B cell (primary cell): Measurements from ENCODE around the gene PBX1. TPM values are rescaled to one million over a fixed set of nuclear protein-coding genes. Genes with fewer than 3 reads are reported as not detected.

ENCODE experiments used
- ATAC-seq: fragments of 200-7000 bp; cut with Tn5 transposase; one replicate; pipeline ENCODE4 v1.10.0; 2021; ENCODE audit warnings: low read depth, mild to moderate bottlenecking, moderate number of reproducible peaks, moderate library complexity
- CTCF ChIA-PET: fragments of 350-600 bp; sonication (Branson Sonifier 250); formaldehyde crosslinking; loops from one replicate; lab custom pipeline; 2021; ENCODE audit warnings: antibody characterized with exemption, inconsistent platforms; lab: Charles Lee
- POLR2A ChIA-PET: fragments of 350-600 bp; sonication (Branson Sonifier 250); formaldehyde crosslinking; loops from one replicate; lab custom pipeline; 2021; ENCODE audit warnings: antibody characterized with exemption; lab: Charles Lee
- DNase-seq: peaks from one replicate; pipeline ENCODE4 v3.0.0; 2013
- H2AFZ ChIP-seq: 2 replicates; pipeline ENCODE4 v1.6.1; 2012; ENCODE audit warnings: mild to moderate bottlenecking, low read depth, low read length; ENCODE audit not compliant: insufficient read depth, poor library complexity, severe bottlenecking
- H3K27ac ChIP-seq, 2 donors: 1 replicate in 1 of 2; 2 replicates in 1 of 2; pipeline ENCODE4 v1.5.1; 2012 to 2013; ENCODE audit warnings: low read length in 2 of 2, mild to moderate bottlenecking in 2 of 2, moderate library complexity in 1 of 2
- H3K27me3 ChIP-seq, 4 experiments: fragments of 200-600 bp in 1 of 4; sonication (generic) in 1 of 4; replicated peaks in 1 of 4; 1 replicate in 2 of 4; 2 replicates in 2 of 4; pipeline versions ENCODE4 v1.6.1 to v1.7.0; 2013 to 2016; ENCODE audit warnings: low read length in 3 of 4, mild to moderate bottlenecking in 2 of 4, mixed read lengths in 1 of 4, moderate library complexity in 1 of 4; ENCODE audit not compliant: insufficient read depth in 4 of 4, control insufficient read depth in 3 of 4; ENCODE audit errors: control extremely low read depth in 1 of 4
- H3K36me3 ChIP-seq, 2 experiments: replicated peaks in 1 of 2; 1 replicate in 1 of 2; 2 replicates in 1 of 2; pipeline versions ENCODE4 v1.6.1 to v1.7.1; 2013; ENCODE audit warnings: low read length in 1 of 2; ENCODE audit not compliant: insufficient read depth in 2 of 2, control insufficient read depth in 1 of 2; ENCODE audit errors: control extremely low read depth in 1 of 2, extremely low read depth in 1 of 2
- H3K4me1 ChIP-seq, 2 donors: fragments of 200-600 bp in 1 of 2; sonication (generic) in 1 of 2; 1 replicate in 1 of 2; 2 replicates in 1 of 2; pipeline versions ENCODE4 v1.5.1 to v1.6.1; 2013 to 2017; ENCODE audit warnings: low read length in 2 of 2; ENCODE audit not compliant: control insufficient read depth in 2 of 2, insufficient read depth in 2 of 2
- H3K4me2 ChIP-seq: replicated peaks from 2 replicates; pipeline ENCODE3; 2012; ENCODE audit warnings: mild to moderate bottlenecking, low read depth, low read length; ENCODE audit not compliant: poor library complexity, severe bottlenecking
- H3K4me3 ChIP-seq, 5 experiments: fragments of 200-600 bp in 1 of 5; sonication (generic) in 1 of 5; 1 replicate in 3 of 5; 2 replicates in 2 of 5; pipeline versions ENCODE4 v1.5.1 to v1.7.0; 2011 to 2016; ENCODE audit warnings: low read length in 4 of 5, mild to moderate bottlenecking in 4 of 5, low read depth in 2 of 5, control low read depth in 1 of 5, moderate library complexity in 1 of 5; ENCODE audit not compliant: insufficient read depth in 1 of 5; ENCODE audit errors: control extremely low read depth in 1 of 5, extremely low read depth in 1 of 5
- H3K79me2 ChIP-seq: fragments of 200-600 bp; sonication (generic); one replicate; pipeline ENCODE4 v1.6.0; 2016; ENCODE audit warnings: low read length; ENCODE audit not compliant: control insufficient read depth, insufficient read depth
- H3K9ac ChIP-seq: fragments of 200-600 bp; sonication (generic); 2 replicates; pipeline ENCODE4 v1.6.1; 2017; ENCODE audit warnings: mild to moderate bottlenecking, low read length, moderate library complexity
- H3K9me3 ChIP-seq, 3 donors: one replicate each; pipeline versions ENCODE4 v1.6.1 to v1.7.1; 2013; ENCODE audit warnings: low read length in 2 of 3; ENCODE audit not compliant: control insufficient read depth in 2 of 3, insufficient read depth in 1 of 3; ENCODE audit errors: control extremely low read depth in 1 of 3
- H4K20me1 ChIP-seq: 2 replicates; pipeline ENCODE4 v1.6.0; 2012; ENCODE audit warnings: mild to moderate bottlenecking, low read length; ENCODE audit not compliant: insufficient read depth, control insufficient read depth, poor library complexity, severe bottlenecking
- H3K27ac Mint-ChIP-seq: one replicate; pipeline ENCODE4 v1.8.0; 2021; ENCODE audit warnings: mixed read lengths
- H3K27me3 Mint-ChIP-seq: one replicate; pipeline ENCODE4 v1.8.0; 2021; ENCODE audit warnings: mixed read lengths
- H3K4me1 Mint-ChIP-seq: one replicate; pipeline ENCODE4 v1.8.0; 2021; ENCODE audit warnings: mixed read lengths
- H3K4me3 Mint-ChIP-seq: one replicate; pipeline ENCODE4 v1.8.0; 2021; ENCODE audit warnings: mixed read lengths
- H3K9me3 Mint-ChIP-seq: one replicate; pipeline ENCODE4 v1.8.0; 2022; ENCODE audit warnings: mixed read lengths; ENCODE audit not compliant: insufficient read depth
- CTCF ChIP-seq: fragments of 200-600 bp; IDR thresholded peaks from one replicate; pipeline ENCODE4 v1.8.0; 2022; ENCODE audit warnings: antibody characterized with exemption, mild to moderate bottlenecking
- EZH2 ChIP-seq: IDR thresholded peaks from 2 replicates; pipeline ENCODE4 v1.6.1; 2012; ENCODE audit warnings: borderline replicate concordance, low read depth, mild to moderate bottlenecking, moderate library complexity, low read length; ENCODE audit not compliant: insufficient read depth, poor library complexity, severe bottlenecking
- WGBS: methylation state at CpG from one replicate; pipeline ENCODE4 v1.1.5; 2013; ENCODE audit warnings: missing lambda C conversion rate; ENCODE audit not compliant: insufficient coverage; 5-methylcytosine and 5-hydroxymethylcytosine counted together
- intact Hi-C: fragments of 100-400 bp; cut with micrococcal nuclease; formaldehyde crosslinking; loops from one replicate; pipeline ENCODE4 v1.10.0; 2022
- polyA plus RNA-seq: library from polyadenylated mRNA; depleted of rRNA; stranded (reverse); fragments of >200 nt; gene quantifications from 2 replicates; pipeline ENCODE4 v1.2.3, GENCODE V29; 2012
- total RNA-seq, 2 donors: library from RNA; stranded (reverse); fragments of 120-200 nt in 1 of 2; gene quantifications; 1 replicate in 1 of 2; 2 replicates in 1 of 2; pipeline versions ENCODE4 v1.2.3 to v1.2.4, GENCODE V29; 2013 to 2022

Gene PBX1
- total and polyA plus RNA-seq, 2 donors (not counting 1 experiment from before 2014, with no cell fraction given): 0.32 TPM; not detected in 1

DNA sequence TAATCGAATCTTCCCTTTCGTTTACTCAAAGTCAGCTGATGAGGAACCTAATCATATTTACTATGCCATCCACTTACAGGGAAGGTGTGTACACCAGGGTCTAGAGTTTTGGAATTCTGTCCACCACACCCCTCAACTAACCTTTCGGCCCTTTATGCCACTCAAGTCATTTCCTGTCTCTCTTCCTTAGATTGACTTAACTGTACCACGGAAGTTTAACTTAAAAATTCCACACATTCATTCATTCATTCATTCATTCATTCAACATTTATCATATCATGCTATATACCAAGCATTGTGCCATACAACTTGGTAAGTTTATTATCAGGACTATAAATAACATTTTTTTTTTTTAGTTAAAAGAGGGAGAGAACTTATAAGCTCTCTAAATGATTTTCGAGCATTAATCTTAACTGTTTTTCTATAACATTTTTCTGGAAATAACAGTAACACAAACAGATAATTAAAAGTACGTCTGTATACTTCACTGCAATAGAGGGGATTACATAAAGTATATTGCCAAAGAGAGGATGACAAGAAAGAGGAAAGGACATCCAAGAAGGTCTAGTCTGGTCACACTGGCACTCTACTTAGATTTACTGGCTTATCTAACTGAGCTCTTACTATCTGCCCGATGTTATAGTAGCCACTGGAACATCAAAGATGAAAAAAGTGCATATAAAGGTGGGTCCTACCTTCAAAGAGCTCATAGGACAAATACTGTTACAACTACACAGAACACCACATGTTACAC lies 243.7 kb downstream of the PBX1 start:
- POLR2A ChIA-PET: no interaction called here
- Mint-ChIP-seq H3K27me3 (peaks cover 15% of the 10 kb centered on the region), H3K9me3 (no peaks in the 10 kb centered on the region), H3K4me3 (no peak overlapping the region), H3K27ac (no peak overlapping the region), H3K4me1 (no peaks in the 10 kb centered on the region)
- H3K27me3 ChIP-seq: peaks cover 0 to 5% (median 2%) of the 10 kb centered on the region in 4 experiments
- ATAC-seq (no peak), DNase-seq (no peak)
- no peaks in the 10 kb centered on the region for H3K79me2 ChIP-seq
- no peaks in the 10 kb centered on the region for H3K4me1 ChIP-seq
- H3K4me3 ChIP-seq: no peak overlapping the region
- H3K9me3 ChIP-seq: no peaks in the 10 kb centered on the region
- no peak overlapping the region for H3K4me2 ChIP-seq
- H4K20me1 ChIP-seq: no peaks in the 10 kb centered on the region
- CTCF ChIA-PET: interaction anchor here (2.3 kb wide), 1 partner anchor 15 kb away, joined by 9 read pairs; no protein-coding TSS in a partner anchor
- no peak for TF ChIP-seq EZH2
- TF ChIP-seq CTCF: no peak
- intact Hi-C loops: no loop called here
- H3K9ac ChIP-seq: no peak overlapping the region
- 83% methylated on average over 5 of the region's 7 CpGs for WGBS
- no peak overlapping the region for H3K27ac ChIP-seq
- H2AFZ ChIP-seq: no peak overlapping the region
- H3K36me3 ChIP-seq: no peaks in the 10 kb centered on the region

DNA sequence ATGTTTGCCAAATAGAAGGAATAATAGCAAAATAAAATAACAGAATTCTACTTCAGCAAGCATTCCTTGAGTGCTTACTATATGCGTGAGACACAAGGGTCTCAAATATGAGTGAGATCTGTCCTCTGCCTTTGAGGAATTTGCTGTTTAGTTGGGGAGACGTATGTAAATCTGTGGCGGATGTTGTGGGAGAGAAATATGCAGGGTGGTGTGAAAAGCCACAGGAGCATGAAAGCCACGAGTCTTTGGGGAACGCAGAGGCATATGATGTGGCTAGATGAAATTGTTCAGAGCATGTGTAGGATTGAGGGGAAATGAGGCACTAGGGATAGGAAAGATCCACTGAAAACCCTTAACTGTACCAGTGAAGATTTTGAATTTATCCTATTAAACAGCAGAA lies 244.4 kb downstream of the PBX1 start:
- Mint-ChIP-seq H3K4me3 (no peak overlapping the region), H3K9me3 (no peaks in the 10 kb centered on the region), H3K27ac (no peak overlapping the region), H3K27me3 (peaks cover 13% of the 10 kb centered on the region), H3K4me1 (no peaks in the 10 kb centered on the region)
- Histone ChIP-seq H3K9ac (no peak overlapping the region), H3K9me3 (no peaks in the 10 kb centered on the region), H3K4me2 (no peak overlapping the region), H3K36me3 (no peaks in the 10 kb centered on the region), H2AFZ (no peak overlapping the region), H3K27ac (no peak overlapping the region), H4K20me1 (no peaks in the 10 kb centered on the region), H3K4me1 (no peaks in the 10 kb centered on the region), H3K79me2 (no peaks in the 10 kb centered on the region), H3K4me3 (no peak overlapping the region), H3K27me3 (peaks cover 0 to 5% (median 2%) of the 10 kb centered on the region in 4 experiments)
- intact Hi-C loops: no loop called here
- CTCF ChIA-PET: interaction anchor here (2.3 kb wide), 1 partner anchor 16 kb away, joined by 9 read pairs; no protein-coding TSS in a partner anchor
- 4% methylated on average over 4 of the region's 5 CpGs for WGBS
- DNase-seq (no peak), ATAC-seq (no peak)
- POLR2A ChIA-PET: no interaction called here
- no peak for TF ChIP-seq CTCF
- TF ChIP-seq EZH2: no peak
